Liver (tissue), 3 donors: ENCODE measurements around the gene EIF4E.

Experiments
- CTCF ChIP-seq: fragments of 150-350 bp; IDR thresholded peaks from 2 replicates; pipeline ENCODE4 v1.5.1; 2017; ENCODE audit warnings: improper control_type of control experiment, low read depth, low read length; ENCODE audit not compliant: missing input control
- HNF4G ChIP-seq: IDR thresholded peaks from 2 replicates; pipeline ENCODE4 v1.6.1; 2016; ENCODE audit warnings: antibody characterized with exemption
- JUND ChIP-seq, 2 donors: IDR thresholded peaks; 2 replicates each; pipeline ENCODE4 v1.6.1; 2016; ENCODE audit warnings: antibody characterized with exemption in 2 of 2
- RAD21 ChIP-seq, 2 donors: IDR thresholded peaks; 2 replicates each; pipeline ENCODE4 v1.6.1; 2016; ENCODE audit warnings: antibody characterized with exemption in 2 of 2, mild to moderate bottlenecking in 2 of 2
- SP1 ChIP-seq: IDR thresholded peaks from 2 replicates; pipeline ENCODE4 v1.6.1; 2018; ENCODE audit warnings: antibody characterized with exemption, mild to moderate bottlenecking
- TAF1 ChIP-seq: conservative IDR thresholded peaks from 2 replicates; pipeline ENCODE4 v1.6.1; 2016; ENCODE audit warnings: antibody characterized with exemption, mild to moderate bottlenecking
- donor health status: healthy.
- donor health status: healthy.

GRCh38 chr4:98908182-98908581 is 20.8 kb downstream of the EIF4E start:
- TF ChIP-seq CTCF (no peak), TAF1 (no peak), JUND (IDR thresholded peaks at IDR 0.05) (no peak), SP1 (no peak), RAD21 (IDR thresholded peaks at IDR 0.05) (no peak), HNF4G (no peak)
